Omental fat pad (tissue), 4 donors: ENCODE results near the gene MCAT. TPM values are rescaled to one million over a fixed set of nuclear protein-coding genes. Genes with fewer than 3 reads are reported as not detected.

ENCODE experiments used
- ATAC-seq: fragments of 150-250 bp; one replicate; pipeline ENCODE4 v1.9.1; 2016; ENCODE audit warnings: mild to moderate bottlenecking, moderate library complexity; ENCODE audit not compliant: low FRiP score
- DNase-seq: peaks from one replicate; pipeline ENCODE4 v3.0.0-alpha.2; 2019; ENCODE audit warnings: low spot score
- total RNA-seq, 4 donors: library from RNA; depleted of rRNA; stranded (reverse); fragments of >200 nt; gene quantifications; one replicate each; pipeline ENCODE4 v1.1.0, GENCODE V29; 2016
- TF ChIP-seq, protein P1 (sequence below), 3 donors: fragments of 450-650 bp; IDR thresholded peaks; one replicate each; pipeline ENCODE4 v1.5.1; 2016 to 2017; ENCODE audit warnings: antibody characterized with exemption in 3 of 3, mild to moderate bottlenecking in 3 of 3, moderate library complexity in 2 of 3

The MCAT gene
- total RNA-seq, 4 donors from 2014 or later: 19.3 to 28.6 (median 25.2) TPM

DNA sequence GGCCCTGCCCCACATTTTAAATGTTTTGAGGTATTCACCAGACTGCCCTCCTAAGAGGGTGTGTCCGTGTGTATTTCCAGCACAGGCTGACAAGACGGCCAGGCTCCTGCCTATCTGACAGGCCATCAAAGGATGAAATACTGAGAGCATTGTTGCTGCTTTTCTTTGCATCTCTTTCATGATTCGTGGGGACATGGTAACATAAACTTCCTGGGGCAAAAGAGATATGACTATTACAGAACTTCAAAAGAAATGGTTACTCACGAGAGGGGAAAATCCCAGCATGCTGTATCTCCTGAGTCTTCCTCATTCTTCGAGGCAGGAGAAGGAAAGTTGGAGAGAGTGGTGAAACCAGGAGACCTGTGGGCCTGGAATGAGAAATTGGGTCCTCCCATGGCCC, 43.0 kb downstream of the MCAT start:
- ATAC-seq: no peak
- TF ChIP-seq, protein P1, sequence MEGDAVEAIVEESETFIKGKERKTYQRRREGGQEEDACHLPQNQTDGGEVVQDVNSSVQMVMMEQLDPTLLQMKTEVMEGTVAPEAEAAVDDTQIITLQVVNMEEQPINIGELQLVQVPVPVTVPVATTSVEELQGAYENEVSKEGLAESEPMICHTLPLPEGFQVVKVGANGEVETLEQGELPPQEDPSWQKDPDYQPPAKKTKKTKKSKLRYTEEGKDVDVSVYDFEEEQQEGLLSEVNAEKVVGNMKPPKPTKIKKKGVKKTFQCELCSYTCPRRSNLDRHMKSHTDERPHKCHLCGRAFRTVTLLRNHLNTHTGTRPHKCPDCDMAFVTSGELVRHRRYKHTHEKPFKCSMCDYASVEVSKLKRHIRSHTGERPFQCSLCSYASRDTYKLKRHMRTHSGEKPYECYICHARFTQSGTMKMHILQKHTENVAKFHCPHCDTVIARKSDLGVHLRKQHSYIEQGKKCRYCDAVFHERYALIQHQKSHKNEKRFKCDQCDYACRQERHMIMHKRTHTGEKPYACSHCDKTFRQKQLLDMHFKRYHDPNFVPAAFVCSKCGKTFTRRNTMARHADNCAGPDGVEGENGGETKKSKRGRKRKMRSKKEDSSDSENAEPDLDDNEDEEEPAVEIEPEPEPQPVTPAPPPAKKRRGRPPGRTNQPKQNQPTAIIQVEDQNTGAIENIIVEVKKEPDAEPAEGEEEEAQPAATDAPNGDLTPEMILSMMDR (IDR thresholded peaks at IDR 0.05): no peak
- DNase-seq: no peak

DNA sequence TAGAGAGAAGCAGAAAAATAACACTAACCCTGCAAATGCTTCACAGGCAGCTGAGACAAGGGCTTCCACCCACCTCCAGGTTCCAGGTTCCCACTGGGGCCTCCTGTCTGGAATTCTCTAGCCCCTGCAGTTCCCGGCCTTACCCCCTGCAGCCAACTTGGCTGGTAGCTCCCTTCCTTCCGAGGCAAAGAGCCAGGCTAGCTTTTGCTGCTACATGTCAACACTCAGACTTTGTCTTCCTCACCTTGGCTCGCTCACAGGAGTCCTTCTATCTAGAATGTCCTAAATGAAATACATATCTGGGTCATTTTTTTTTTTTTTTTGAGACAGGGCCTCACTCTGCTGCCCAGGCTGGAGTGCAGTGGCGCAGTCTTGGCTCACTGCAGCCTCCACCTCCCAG, 44.1 kb downstream of the MCAT start:
- TF ChIP-seq, protein P1 (IDR thresholded peaks at IDR 0.05): no peak
- no peak for ATAC-seq
- no peak for DNase-seq

DNA sequence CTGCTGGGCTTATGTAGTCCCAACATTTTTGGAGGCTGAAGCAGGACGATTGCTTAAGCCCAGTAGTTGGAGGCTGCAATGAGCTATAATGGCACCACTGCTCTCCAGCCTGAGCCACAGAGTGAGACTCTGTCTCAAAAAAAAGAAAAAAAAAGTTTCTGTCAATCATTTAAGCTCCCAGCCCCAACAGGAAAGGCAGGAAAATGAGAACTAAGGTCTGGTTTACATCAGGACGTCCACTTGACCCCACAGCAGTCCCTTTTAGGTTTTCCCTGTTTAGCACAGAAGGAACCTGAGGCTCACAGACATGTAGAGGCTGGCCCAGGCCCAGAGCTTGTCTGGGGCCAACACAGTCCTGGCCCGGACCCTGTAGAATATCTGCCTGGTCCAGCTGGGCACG, 44.8 kb downstream of the MCAT start:
- ATAC-seq: no peak
- no peak for DNase-seq
- TF ChIP-seq, protein P1 (IDR thresholded peaks at IDR 0.05): no peak

DNA sequence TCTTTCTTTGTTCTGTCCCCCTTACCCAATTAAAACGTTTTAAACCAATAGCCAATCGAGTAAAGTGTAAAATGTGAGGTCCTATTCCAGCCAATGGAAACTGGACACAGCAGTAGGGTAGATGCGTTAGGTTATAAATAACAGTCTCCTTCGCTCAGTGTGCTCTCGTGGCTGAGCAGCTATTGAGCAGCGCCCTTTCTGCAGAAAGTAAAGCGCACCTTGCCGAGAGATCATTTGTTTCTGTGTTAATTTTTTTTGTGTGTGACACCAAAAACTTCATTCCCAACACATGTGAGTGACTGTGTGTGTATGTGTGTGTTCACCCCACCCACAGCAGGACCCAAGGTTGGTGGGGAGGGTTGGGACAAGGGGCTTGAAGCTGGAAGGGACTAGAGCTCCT, 46.8 kb downstream of the MCAT start:
- TF ChIP-seq, protein P1 (IDR thresholded peaks at IDR 0.05): no peak
- DNase-seq: no peak
- no peak for ATAC-seq

- no peak for ATAC-seq
- TF ChIP-seq, protein P1 (IDR thresholded peaks at IDR 0.05): no peak
- no peak for DNase-seq
These were observed 48.6 kb downstream of the MCAT start for GRCh38 chr22:43094551-43094950.

GRCh38 chr22:43094085-43094484, 49.1 kb downstream of the MCAT start:
- DNase-seq: no peak
- TF ChIP-seq, protein P1 (IDR thresholded peaks at IDR 0.05): no peak
- no peak for ATAC-seq

DNA sequence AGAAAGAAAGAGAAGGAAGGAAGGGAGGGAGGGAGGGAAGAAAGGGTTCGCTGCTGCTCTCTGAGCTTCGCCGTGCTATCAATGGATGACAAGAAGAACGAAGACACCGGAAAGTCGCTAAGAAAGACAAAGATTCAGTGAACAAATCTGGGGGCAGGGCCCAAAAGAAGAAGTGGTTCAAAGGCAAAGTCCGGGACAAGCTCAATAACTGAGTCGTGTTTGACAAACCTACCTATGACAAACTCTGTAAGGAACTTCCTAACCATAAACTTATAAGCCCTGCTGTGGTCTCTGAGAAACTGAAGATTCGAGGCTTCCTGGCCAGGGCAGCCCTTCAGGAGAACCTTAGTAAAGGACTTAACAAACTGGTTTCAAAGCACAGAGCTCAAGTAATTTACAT, 51.1 kb downstream of the MCAT start:
- TF ChIP-seq, protein P1 (IDR thresholded peaks at IDR 0.05): no peak
- no peak for DNase-seq
- ATAC-seq: no peak
